NCI-H345 (cell line): ENCODE data around the gene CAND2.
"Not testable (repeated sequence)": the region's sequence is repeated elsewhere in the genome, so short reads cannot be mapped to it uniquely, and the experiment has no call there.

Experiments used
- DNase-seq: peaks from one replicate; lab custom pipeline; 2025; lab: John Stamatoyannopoulos, UW

Gene CAND2

DNA sequence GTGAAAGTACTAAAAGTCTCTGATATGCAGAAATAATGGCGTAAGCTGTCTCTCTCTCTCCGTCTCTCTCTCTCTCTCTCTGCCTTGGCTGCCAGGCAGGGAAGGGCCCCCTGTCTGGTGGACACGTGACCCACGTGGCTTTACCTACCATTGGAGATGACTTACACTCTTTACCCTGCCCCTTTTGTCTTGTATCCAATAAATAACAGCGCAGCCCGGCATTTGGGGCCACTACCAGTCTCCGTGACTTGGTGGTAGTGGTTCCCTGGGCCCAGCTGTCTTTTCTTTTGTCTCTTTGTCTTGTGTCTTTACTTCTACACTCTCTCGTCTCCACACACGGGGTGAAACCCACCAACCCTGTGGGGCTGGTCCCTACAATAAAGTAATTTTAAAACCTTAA lies 25.2 kb upstream of the CAND2 start:
- DNase-seq, result no peak

DNA sequence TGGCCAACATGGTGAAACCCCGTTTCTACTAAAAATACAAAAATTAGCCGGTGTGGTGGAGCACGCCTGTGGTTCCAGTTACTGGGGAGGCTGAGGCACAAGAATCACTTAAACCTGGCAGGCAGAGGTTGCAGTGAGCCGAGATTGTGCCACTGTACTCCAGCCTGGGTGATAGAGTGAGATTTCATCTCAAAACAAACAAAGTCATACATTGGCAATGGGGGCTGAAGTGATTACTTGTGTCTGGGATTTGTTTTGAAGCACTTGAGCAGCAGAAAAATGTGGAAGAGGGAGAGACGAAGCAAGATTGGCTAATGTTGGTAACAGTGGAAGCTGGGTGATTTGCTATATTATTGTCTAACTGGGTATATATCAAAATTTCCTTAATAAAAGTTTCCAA lies 24.0 kb upstream of the CAND2 start:
- DNase-seq, result no peak

DNA sequence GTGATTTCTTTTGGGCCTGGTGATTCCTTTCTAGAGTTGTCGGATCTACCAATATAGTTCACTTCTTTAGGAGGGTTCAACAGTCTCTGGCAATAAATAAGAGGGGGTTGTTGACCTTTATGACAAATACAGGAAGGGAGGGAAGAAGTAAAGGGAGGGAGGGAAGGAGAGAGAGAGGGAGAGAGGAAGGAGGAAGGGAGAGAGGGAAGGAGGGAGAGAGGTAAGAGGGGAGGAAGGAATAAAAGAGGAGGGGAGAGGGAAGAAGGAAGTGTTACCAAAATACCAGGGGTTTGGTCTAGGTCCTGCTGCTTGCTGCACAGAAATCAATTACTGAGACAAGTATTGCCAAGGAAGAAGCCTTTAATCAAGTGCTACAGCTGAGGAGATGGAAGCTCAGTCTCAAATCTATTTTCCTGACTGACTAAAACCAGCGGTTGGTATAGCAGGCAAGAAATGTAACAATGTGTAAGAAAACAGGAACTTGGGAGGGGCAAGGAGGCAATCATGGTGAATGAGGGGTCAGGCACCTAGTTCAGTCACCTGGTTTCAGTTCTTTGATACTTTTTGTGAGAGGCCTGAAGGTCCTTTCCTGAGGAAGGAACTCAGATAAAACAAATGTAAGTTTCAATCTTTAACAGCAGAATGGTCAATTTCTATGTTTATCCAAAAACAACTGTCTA lies 23.3 kb upstream of the CAND2 start:
- no peak for DNase-seq

DNA sequence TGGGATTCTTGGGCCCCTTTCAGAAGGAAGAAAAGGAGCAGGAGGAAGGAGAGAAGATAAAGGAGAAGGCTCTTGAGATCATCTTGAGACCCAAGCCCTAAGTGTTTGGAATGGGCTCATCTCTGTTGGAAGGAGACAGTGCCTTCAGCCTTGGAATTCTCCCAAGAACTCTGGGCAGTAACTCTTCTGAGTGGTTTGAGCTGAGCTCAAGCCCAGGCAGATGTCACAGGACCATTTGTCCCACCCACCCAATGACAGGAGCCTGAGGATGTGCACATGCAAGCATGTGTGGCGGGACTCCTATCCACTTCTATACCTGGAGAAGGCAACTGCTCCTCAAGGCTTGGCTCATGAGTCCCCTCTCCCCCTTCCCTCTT lies 22.8 kb upstream of the CAND2 start:
- no peak for DNase-seq

DNA sequence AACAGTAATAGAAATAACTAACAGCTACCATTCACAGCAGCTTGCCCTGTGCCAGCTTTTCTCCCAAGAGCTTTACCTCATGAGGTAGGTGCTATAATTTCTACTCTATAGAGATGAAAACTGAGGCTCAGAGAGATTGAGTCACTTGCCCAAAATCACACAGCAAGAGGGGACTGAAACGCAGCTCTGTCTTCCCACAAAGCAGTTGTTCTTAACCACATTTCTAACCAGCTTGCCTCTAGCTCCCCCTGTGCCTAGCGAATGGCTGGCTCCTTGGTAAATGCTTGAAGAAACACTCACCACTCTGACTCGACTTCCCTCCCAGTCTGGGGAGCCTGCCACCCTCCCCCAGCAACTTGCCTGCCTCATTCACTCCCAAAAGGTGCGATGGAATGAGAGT lies 21.9 kb upstream of the CAND2 start:
- DNase-seq, result no peak

DNA sequence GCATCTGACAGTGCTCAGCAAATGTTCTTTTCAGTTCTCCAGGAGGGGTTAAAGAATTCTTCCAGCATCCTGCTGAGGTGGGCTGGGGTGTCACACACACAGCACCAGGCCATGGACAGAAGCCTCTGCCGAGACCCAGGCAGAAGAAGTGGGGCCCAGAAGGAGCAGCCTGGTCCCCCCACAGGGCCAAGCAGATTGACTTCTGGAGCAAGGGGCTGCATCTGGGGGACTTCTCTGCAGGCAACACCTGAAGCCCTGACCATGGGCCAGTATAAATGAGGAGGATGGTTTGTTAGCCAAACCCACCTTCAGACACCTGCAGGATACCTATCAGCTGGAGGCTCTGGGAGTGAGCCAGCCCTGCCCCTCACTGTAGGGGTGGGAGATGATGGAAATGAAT lies 21.3 kb upstream of the CAND2 start:
- DNase-seq, result no peak

DNA sequence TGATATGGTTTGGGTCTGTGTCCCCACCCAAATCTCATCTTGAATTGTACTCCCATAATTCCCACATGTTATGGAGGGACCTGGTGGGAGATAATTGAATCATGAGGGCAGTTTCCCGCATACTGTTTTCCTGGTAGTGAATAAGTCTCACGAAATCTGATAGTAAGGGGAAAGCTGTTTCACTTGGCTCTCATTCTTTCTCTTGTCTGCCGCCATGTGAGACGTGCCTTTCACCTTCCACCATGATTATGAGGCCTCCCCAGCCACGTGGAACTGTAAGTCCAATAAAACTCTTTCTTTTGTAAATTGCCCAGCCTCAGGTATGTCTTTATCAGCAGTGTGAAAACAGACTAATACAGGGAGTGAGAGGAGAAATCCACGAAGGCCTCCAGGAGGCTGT lies 20.5 kb upstream of the CAND2 start:
- not testable (repeated sequence) for DNase-seq

DNA sequence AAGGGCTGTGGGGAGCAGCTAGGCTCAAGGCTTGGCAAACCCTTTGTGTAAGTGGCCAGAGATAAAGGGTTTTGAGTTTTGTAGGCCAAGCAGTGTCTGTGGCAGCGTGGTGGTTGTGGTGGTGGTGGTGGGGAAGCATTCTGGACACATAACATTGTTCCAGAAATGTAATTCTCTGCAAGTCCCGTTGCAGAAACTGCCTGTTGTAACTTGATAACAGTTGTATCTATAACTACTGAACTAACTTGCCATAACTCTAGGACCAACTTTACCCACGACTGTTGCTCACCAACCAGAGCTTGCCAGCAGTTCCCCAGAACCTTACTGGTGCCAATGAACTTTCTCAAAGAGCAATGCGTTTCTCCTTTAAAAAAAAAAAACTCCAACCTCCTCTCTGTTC lies 19.3 kb upstream of the CAND2 start:
- DNase-seq, result no peak

DNA sequence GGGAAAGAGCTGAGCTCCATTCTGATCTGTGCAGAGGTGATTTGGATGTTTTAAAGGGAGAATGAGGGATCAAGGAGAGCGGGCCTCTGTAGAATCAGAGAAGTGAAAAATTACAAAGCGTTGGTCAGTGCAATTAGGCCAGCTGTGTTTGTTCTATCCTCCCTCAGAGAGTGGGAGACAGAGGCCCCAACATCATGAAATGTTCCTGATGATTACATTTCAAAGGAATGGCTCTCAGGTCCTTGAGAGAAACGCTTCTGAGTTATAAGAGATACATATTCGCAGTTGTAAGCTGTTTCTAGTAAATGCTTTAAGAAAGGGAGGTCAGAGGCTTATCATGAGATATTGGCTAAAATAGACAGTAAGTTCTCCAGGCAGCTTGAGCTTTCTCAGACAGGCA lies 15.7 kb upstream of the CAND2 start:
- no peak for DNase-seq

DNA sequence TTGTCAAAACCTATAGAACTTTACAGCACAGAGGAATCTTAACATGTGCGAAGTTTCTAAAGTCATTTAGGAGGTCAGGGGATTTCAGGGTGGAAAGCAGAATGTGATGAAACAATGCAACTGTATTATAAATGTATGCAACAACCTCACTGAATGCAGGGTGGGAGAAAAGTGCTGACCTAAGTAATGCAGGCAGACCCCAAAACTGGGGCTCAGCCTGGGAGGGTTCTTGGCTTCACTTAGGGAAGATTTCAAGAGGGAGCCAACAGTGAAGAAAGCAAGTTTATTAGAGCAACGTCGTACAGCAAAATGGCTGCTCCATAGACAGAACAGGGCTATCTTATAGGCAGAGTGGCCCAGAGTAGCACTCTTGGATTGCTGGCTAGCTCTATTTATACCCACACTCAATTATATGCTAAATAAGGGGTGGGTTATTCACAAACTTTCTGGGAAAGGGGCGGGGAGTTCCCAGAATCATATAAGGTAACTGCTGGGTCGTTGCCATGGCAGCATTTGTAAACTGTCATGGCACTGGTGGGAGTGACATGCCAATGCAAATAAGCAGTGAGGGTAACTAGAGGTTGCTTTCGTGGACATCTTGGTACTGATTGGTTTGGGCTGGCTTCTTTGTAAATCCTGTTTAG lies 14.2 kb upstream of the CAND2 start:
- DNase-seq, result no peak

DNA sequence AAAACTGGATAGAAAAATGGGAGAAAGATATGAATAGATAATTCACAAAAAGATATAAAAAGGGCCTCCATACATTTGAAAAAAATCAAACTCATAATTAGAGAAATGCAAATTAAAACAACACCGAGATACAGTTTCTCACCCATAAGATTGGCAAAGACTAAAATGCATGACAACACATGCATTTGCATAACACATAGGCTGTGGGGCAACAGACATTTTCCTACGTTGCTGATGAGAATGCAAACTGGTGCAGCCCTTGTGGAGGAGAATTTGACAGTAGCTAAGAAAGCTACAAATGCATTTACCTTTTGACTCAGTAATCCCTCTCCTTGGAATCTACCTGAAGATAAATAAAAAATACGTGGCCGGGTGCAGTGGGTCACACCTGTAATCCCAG lies 11.4 kb upstream of the CAND2 start:
- no peak for DNase-seq

DNA sequence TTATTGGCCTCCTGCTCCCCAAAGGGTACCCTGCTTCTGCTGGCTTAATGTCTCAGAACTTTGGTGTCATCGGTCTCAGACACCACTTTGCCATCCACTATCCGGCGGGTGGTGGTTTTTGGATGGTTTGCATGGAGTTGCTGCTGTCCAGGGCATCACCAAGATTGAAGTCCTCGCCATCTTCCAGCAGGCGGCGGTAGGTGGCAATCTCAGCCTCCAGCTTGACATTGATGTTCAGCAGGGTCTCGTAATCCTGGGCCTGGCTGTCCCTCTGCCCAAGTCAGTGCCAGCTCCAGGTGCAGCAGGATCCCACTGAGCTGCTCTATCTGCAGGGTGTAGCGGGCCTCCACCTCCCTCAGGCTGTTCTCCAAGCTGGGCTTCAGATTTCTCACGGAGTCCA lies 9.1 kb upstream of the CAND2 start:
- DNase-seq, result not testable (repeated sequence)

DNA sequence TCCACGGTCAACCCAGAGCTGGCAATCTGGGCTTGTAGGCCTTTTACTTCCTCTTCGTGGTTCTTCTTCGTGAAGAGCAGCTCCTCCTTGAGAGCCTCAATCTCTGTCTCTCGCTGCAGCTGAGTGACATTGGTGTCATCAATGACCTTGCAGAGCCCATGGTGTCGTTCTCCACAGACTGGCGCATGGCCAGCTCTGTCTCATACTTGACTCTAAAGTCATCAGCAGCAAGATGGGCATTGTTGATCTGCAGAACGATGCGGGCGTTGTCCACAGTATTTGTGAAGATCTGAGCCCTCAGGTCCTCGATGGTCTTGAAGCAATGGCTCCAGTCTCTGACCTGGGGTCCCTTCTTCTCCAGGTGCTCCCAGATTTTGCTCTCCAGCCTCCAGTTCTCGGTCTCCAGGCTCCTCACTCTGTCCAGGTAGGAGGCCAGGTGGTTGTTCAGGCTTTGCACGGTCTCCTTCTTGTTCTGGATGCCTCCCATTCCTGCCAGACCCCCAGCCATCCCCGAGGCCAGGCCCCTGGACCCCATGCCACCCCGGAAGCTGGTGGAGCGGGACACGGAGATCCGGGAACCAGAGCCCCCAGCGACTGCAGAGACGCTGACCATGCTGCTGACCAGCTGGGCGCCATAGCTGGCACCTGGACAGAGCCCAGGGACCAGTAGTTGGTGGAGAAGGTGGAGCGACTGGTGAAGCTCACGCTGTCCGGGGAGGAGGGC lies 8.4 kb upstream of the CAND2 start:
- not testable (repeated sequence) for DNase-seq

DNA sequence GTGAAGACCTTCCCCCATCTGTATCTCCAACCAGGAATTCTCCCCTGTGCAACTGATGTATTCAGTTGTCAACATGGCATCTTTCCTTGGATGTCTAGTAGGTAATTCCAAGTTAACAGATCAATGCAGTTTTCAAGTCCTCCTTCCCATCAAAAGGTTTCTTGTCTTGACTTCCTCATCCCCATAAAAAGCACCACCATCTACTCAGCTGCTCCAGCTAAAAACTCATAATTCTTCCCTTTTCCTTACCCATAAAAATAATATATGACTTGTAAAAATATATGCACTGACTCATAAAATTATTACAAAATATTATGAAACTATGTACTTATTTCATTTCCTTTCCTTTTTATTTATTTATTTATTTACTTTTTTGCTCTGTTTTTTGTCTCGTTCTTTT lies 5.0 kb upstream of the CAND2 start:
- no peak for DNase-seq

DNA sequence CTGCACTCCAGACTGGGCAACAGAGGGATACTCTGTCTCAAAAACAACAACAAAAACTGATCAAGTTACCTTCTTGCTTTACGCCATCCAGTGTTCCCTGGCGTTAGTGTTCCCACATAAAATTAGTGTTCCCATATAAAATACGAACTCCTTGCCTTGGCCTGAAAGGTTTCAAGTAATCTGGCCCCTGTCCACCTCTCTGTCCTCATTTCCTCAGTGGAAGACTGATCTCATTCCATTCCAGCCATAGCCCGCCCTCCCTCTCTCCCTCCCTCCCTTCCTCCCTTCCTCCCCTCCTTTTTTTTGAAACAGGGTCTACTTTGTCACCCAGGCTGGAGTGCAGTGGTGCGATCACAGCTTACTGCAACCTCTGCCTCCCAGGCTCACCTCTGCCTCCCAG lies 2.8 kb upstream of the CAND2 start:
- DNase-seq, result no peak

DNA sequence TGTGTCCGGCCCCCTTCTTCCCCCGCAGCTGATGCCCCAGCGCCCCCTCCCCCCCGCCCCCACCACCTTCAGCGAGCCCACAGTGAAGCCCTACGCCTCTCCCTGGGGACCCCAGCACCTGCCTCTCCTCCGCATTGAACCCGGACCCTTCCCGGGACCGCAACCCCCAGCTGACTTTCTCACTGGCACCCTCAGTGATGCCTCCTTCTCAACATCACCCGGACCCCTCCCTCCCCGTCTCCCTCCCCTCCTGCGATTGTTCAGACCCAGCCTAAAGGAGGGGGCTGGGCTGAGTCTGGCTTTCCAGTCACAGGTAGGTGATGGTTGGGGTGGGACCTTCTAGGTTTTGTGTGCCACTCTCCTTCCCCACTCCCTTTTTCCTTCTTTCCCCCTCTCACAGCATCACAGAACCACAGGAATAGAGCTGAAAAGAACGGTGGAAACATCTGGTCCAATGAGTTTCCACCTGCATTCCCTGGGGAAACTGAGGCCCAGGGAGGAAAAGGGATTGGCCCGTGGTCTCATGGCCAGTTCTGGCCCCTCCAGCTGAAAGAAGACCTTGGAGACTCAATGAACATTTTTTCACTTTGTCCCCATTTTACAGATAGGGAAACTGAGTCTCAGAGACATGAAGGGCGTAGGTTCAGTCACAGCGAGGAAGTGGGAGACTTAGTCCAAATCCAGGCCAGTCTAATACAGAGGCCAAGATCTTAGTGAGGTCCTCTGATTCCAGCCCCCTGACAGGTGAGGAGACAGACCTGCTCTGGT lies 828 bp downstream of the CAND2 start:
- DNase-seq, result no peak

DNA sequence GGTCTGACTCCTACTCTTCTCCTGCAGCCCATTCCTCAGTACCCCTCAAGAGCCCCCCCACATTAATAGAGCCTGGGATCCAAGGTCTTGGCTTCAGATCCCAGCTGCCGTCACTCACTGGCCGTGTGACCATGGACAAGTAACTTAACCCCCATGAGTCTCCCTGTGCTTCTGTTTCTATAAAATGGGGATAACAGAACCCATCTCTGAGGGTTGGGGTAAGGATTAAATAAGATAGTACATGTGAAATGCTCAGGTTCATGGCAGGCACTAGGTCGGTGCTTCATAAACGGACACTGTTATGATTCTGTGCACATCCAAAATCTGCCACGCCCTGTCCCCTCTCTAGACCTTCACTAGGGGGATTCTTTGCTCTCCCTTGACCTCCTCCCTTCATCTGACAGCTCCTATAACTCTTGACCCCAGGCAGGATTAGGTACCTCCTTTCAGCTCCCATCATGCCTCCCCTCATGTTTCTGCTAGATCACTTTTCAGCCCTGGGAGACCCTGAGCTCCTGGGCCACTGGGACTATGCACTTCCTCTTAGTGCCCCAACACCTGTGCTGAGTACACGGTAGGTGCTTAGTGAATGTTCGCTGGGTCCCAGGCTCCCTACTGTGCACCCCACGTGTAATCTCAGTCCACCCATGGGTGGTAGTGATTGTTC lies 1.5 kb downstream of the CAND2 start:
- no peak for DNase-seq

DNA sequence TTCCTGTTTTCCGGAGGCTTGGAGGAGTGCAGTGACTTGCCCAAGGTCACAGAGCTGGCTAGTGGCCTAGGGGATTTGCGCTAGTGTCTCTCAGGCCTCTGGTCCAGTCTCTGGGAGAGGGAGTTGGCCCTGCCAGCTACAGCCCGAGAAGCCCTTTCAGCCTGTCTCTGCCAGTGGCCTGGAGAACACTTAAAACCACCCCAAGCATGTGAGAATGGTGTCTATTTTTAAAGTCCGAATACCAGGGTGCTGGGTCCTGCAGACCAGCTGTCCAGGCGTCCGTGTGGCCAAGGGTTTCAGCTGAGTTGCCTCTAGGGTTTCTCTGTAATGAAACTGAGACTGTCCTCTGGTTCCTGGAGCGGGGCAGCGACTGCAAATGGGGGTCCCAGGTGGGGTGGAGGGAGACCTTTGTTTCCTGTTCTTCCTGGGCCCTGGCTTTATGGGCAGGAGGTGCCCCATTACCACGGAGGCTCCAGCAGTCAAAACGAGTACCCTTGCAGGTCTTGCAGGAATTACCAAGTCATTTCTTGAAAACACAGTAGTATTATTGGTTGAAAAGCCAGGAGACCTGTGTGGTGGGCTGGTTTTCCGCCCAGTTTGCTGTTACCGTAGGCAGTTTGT lies 2.2 kb downstream of the CAND2 start:
- no peak for DNase-seq

DNA sequence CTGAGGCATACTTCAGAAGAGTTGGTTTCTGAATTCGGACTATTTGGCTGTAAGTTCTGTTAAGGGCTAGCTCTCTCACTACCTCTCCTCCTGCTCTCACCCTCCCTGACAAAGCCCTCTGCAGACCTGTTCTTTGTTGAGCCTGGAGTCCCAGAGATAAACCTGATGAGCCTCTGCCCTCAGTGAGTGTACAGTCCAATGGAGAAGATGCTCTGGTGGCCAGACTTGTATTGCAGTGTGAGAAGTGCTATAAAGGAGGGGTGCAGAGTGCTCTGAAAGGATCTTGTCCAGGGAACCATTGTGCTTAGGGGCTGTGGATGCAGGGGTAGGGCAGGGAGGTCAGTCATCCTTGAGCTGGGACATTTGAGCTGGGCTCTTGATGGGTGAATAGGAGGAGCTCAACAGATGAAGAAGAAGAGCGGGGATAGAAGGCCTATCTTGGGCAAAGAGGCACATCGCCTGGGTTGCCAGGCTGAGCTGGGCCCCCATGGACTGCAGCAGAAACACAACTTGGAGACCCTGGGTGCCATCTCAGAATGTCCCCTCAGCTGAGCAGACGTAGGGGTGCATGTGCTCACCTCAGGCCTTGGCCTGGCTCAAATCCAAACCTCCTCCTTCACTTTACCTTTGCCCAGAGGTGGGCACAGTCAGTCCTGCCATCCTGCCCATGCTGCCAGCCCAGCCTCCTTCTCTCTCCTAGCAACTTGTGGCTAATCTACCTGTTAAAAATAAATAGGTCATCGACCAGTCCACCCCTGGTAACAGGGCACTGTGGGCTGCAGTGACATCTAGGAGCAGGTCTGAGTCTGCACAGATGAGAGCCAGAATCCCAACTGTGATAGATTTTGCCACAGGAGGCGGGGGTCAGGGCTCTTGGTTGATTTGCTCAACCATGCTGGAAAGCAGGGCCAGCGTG lies 3.3 kb downstream of the CAND2 start:
- no peak for DNase-seq

DNA sequence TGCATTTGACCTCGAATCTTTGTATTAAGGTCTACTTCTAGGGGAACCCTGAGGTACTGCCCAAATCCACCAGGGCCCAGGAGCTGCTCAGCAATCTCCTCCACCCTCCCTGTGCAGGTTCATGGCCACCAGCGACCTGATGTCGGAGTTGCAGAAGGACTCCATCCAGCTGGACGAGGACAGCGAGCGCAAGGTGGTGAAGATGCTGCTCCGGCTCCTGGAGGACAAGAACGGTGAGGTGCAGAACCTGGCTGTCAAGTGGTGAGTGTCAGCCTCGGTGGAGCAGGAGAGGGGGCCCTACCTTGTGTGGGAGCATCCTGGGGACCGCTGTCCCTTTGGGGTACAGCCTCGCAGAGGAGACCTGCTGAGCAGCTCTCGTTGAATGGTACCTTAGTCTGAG lies 6.9 kb downstream of the CAND2 start:
- DNase-seq, result no peak

DNA sequence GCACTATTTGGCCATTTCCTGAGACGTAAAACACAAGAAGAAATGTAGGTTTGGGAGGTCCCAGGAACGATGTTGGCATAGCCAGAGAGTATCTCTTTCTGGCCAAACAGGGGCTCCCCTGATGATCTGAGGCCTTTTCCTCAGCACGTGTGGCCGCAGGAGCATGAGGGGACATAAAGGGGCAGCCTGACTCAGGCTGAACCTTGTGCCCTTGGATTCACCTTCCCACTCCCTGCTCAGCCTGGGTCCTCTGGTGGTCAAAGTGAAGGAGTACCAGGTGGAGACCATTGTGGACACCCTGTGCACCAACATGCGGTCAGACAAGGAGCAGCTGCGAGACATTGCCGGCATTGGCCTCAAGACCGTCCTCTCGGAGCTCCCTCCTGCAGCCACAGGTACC lies 10.6 kb downstream of the CAND2 start:
- no peak for DNase-seq
